Measurements from ENCODE around the gene SNTG2.

- no peak for TF ChIP-seq EZH2phosphoT487 (IDR thresholded peaks at IDR 0.05; ENCODE audit: borderline replicate concordance, low read length)
- TF ChIP-seq, protein P1, sequence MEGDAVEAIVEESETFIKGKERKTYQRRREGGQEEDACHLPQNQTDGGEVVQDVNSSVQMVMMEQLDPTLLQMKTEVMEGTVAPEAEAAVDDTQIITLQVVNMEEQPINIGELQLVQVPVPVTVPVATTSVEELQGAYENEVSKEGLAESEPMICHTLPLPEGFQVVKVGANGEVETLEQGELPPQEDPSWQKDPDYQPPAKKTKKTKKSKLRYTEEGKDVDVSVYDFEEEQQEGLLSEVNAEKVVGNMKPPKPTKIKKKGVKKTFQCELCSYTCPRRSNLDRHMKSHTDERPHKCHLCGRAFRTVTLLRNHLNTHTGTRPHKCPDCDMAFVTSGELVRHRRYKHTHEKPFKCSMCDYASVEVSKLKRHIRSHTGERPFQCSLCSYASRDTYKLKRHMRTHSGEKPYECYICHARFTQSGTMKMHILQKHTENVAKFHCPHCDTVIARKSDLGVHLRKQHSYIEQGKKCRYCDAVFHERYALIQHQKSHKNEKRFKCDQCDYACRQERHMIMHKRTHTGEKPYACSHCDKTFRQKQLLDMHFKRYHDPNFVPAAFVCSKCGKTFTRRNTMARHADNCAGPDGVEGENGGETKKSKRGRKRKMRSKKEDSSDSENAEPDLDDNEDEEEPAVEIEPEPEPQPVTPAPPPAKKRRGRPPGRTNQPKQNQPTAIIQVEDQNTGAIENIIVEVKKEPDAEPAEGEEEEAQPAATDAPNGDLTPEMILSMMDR (IDR thresholded peaks at IDR 0.05; ENCODE audit: low read depth, low read length, poor library complexity, severe bottlenecking), result no peak
These were observed 127.3 kb downstream of the SNTG2 start for GRCh38 chr2:1077911-1078310.

Data from DOHH2 (cell line).